B cell (primary cell): Measurements from ENCODE around the gene LMF2. TPM values are rescaled to one million over a fixed set of nuclear protein-coding genes. Genes with fewer than 3 reads are reported as not detected.

Source experiments
- ATAC-seq: fragments of 200-7000 bp; cut with Tn5 transposase; one replicate; pipeline ENCODE4 v1.10.0; 2021; ENCODE audit warnings: low read depth, mild to moderate bottlenecking, moderate number of reproducible peaks, moderate library complexity
- CTCF ChIA-PET: fragments of 350-600 bp; sonication (Branson Sonifier 250); formaldehyde crosslinking; loops from one replicate; lab custom pipeline; 2021; ENCODE audit warnings: antibody characterized with exemption, inconsistent platforms; lab: Charles Lee
- POLR2A ChIA-PET: fragments of 350-600 bp; sonication (Branson Sonifier 250); formaldehyde crosslinking; loops from one replicate; lab custom pipeline; 2021; ENCODE audit warnings: antibody characterized with exemption; lab: Charles Lee
- DNase-seq: peaks from one replicate; pipeline ENCODE4 v3.0.0; 2013
- H2AFZ ChIP-seq: 2 replicates; pipeline ENCODE4 v1.6.1; 2012; ENCODE audit warnings: mild to moderate bottlenecking, low read depth, low read length; ENCODE audit not compliant: insufficient read depth, poor library complexity, severe bottlenecking
- H3K27ac ChIP-seq, 2 donors: 1 replicate in 1 of 2; 2 replicates in 1 of 2; pipeline ENCODE4 v1.5.1; 2012 to 2013; ENCODE audit warnings: low read length in 2 of 2, mild to moderate bottlenecking in 2 of 2, moderate library complexity in 1 of 2
- H3K27me3 ChIP-seq, 4 experiments: fragments of 200-600 bp in 1 of 4; sonication (generic) in 1 of 4; replicated peaks in 1 of 4; 1 replicate in 2 of 4; 2 replicates in 2 of 4; pipeline versions ENCODE4 v1.6.1 to v1.7.0; 2013 to 2016; ENCODE audit warnings: low read length in 3 of 4, mild to moderate bottlenecking in 2 of 4, mixed read lengths in 1 of 4, moderate library complexity in 1 of 4; ENCODE audit not compliant: insufficient read depth in 4 of 4, control insufficient read depth in 3 of 4; ENCODE audit errors: control extremely low read depth in 1 of 4
- H3K36me3 ChIP-seq, 2 experiments: replicated peaks in 1 of 2; 1 replicate in 1 of 2; 2 replicates in 1 of 2; pipeline versions ENCODE4 v1.6.1 to v1.7.1; 2013; ENCODE audit warnings: low read length in 1 of 2; ENCODE audit not compliant: insufficient read depth in 2 of 2, control insufficient read depth in 1 of 2; ENCODE audit errors: control extremely low read depth in 1 of 2, extremely low read depth in 1 of 2
- H3K4me1 ChIP-seq, 2 donors: fragments of 200-600 bp in 1 of 2; sonication (generic) in 1 of 2; 1 replicate in 1 of 2; 2 replicates in 1 of 2; pipeline versions ENCODE4 v1.5.1 to v1.6.1; 2013 to 2017; ENCODE audit warnings: low read length in 2 of 2; ENCODE audit not compliant: control insufficient read depth in 2 of 2, insufficient read depth in 2 of 2
- H3K4me2 ChIP-seq: replicated peaks from 2 replicates; pipeline ENCODE3; 2012; ENCODE audit warnings: mild to moderate bottlenecking, low read depth, low read length; ENCODE audit not compliant: poor library complexity, severe bottlenecking
- H3K4me3 ChIP-seq, 5 experiments: fragments of 200-600 bp in 1 of 5; sonication (generic) in 1 of 5; 1 replicate in 3 of 5; 2 replicates in 2 of 5; pipeline versions ENCODE4 v1.5.1 to v1.7.0; 2011 to 2016; ENCODE audit warnings: low read length in 4 of 5, mild to moderate bottlenecking in 4 of 5, low read depth in 2 of 5, control low read depth in 1 of 5, moderate library complexity in 1 of 5; ENCODE audit not compliant: insufficient read depth in 1 of 5; ENCODE audit errors: control extremely low read depth in 1 of 5, extremely low read depth in 1 of 5
- H3K79me2 ChIP-seq: fragments of 200-600 bp; sonication (generic); one replicate; pipeline ENCODE4 v1.6.0; 2016; ENCODE audit warnings: low read length; ENCODE audit not compliant: control insufficient read depth, insufficient read depth
- H3K9ac ChIP-seq: fragments of 200-600 bp; sonication (generic); 2 replicates; pipeline ENCODE4 v1.6.1; 2017; ENCODE audit warnings: mild to moderate bottlenecking, low read length, moderate library complexity
- H3K9me3 ChIP-seq, 3 donors: one replicate each; pipeline versions ENCODE4 v1.6.1 to v1.7.1; 2013; ENCODE audit warnings: low read length in 2 of 3; ENCODE audit not compliant: control insufficient read depth in 2 of 3, insufficient read depth in 1 of 3; ENCODE audit errors: control extremely low read depth in 1 of 3
- H4K20me1 ChIP-seq: 2 replicates; pipeline ENCODE4 v1.6.0; 2012; ENCODE audit warnings: mild to moderate bottlenecking, low read length; ENCODE audit not compliant: insufficient read depth, control insufficient read depth, poor library complexity, severe bottlenecking
- H3K27ac Mint-ChIP-seq: one replicate; pipeline ENCODE4 v1.8.0; 2021; ENCODE audit warnings: mixed read lengths
- H3K27me3 Mint-ChIP-seq: one replicate; pipeline ENCODE4 v1.8.0; 2021; ENCODE audit warnings: mixed read lengths
- H3K4me1 Mint-ChIP-seq: one replicate; pipeline ENCODE4 v1.8.0; 2021; ENCODE audit warnings: mixed read lengths
- H3K4me3 Mint-ChIP-seq: one replicate; pipeline ENCODE4 v1.8.0; 2021; ENCODE audit warnings: mixed read lengths
- H3K9me3 Mint-ChIP-seq: one replicate; pipeline ENCODE4 v1.8.0; 2022; ENCODE audit warnings: mixed read lengths; ENCODE audit not compliant: insufficient read depth
- EZH2 ChIP-seq: IDR thresholded peaks from 2 replicates; pipeline ENCODE4 v1.6.1; 2012; ENCODE audit warnings: borderline replicate concordance, low read depth, mild to moderate bottlenecking, moderate library complexity, low read length; ENCODE audit not compliant: insufficient read depth, poor library complexity, severe bottlenecking
- WGBS: methylation state at CpG from one replicate; pipeline ENCODE4 v1.1.5; 2013; ENCODE audit warnings: missing lambda C conversion rate; ENCODE audit not compliant: insufficient coverage; 5-methylcytosine and 5-hydroxymethylcytosine counted together
- intact Hi-C: fragments of 100-400 bp; cut with micrococcal nuclease; formaldehyde crosslinking; loops from one replicate; pipeline ENCODE4 v1.10.0; 2022
- polyA plus RNA-seq: library from polyadenylated mRNA; depleted of rRNA; stranded (reverse); fragments of >200 nt; gene quantifications from 2 replicates; pipeline ENCODE4 v1.2.3, GENCODE V29; 2012
- total RNA-seq, 2 donors: library from RNA; stranded (reverse); fragments of 120-200 nt in 1 of 2; gene quantifications; 1 replicate in 1 of 2; 2 replicates in 1 of 2; pipeline versions ENCODE4 v1.2.3 to v1.2.4, GENCODE V29; 2013 to 2022
- TF ChIP-seq, protein P1 (sequence below): fragments of 200-600 bp; IDR thresholded peaks from one replicate; pipeline ENCODE4 v1.8.0; 2022; ENCODE audit warnings: antibody characterized with exemption, mild to moderate bottlenecking

The LMF2 gene
- total and polyA plus RNA-seq, 2 donors (not counting 1 experiment from before 2014, with no cell fraction given): 128 to 316 TPM

DNA sequence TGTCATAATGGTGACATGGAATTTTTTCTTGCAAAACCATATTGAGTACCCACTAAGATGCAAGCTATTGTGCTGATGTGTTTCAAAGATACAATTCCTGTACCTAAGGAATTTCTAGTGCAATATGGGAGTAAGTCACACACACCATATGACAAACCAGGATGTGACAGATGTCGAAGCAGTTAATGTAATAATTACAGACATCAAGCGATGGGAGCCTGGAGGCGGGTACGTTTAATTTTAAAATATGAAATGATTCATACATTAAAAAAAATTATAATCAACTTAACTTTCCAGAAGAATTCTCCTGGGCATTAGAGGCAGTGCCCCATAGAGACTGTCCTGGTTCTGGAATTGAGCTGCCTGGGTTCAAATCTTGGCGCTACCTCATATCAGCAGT lies 49.2 kb upstream of the LMF2 start:
- H3K4me3 Mint-ChIP-seq: no peak overlapping the region
- Histone ChIP-seq H3K4me3 (no peak overlapping the region), H3K4me1 (no peaks in the 10 kb centered on the region), H3K79me2 (peaks cover under 1% of the 10 kb centered on the region), H3K27ac (no peak overlapping the region), H3K36me3 (no peaks in the 10 kb centered on the region), H4K20me1 (no peaks in the 10 kb centered on the region), H2AFZ (no peak overlapping the region), H3K9me3 (no peaks in the 10 kb centered on the region), H3K4me2 (no peak overlapping the region), H3K9ac (no peak overlapping the region), H3K27me3 (no peaks in the 10 kb centered on the region)
- H3K27ac Mint-ChIP-seq: no peak overlapping the region
- POLR2A ChIA-PET: interaction anchor here (1.7 kb wide), 1 partner anchor 25 kb away, joined by 5 read pairs; no protein-coding TSS in a partner anchor
- CTCF ChIA-PET: interaction anchor here (0.7 to 1.9 kb wide), 5 partner anchors 8 to 625 kb away, joined by 3 to 6 read pairs (median 4); partner anchors contain the start of gene SCO2
- ATAC-seq: no peak
- no peaks in the 10 kb centered on the region for H3K9me3 Mint-ChIP-seq
- no peak for DNase-seq
- no peaks in the 10 kb centered on the region for H3K27me3 Mint-ChIP-seq
- no peak for TF ChIP-seq EZH2
- TF ChIP-seq, protein P1, sequence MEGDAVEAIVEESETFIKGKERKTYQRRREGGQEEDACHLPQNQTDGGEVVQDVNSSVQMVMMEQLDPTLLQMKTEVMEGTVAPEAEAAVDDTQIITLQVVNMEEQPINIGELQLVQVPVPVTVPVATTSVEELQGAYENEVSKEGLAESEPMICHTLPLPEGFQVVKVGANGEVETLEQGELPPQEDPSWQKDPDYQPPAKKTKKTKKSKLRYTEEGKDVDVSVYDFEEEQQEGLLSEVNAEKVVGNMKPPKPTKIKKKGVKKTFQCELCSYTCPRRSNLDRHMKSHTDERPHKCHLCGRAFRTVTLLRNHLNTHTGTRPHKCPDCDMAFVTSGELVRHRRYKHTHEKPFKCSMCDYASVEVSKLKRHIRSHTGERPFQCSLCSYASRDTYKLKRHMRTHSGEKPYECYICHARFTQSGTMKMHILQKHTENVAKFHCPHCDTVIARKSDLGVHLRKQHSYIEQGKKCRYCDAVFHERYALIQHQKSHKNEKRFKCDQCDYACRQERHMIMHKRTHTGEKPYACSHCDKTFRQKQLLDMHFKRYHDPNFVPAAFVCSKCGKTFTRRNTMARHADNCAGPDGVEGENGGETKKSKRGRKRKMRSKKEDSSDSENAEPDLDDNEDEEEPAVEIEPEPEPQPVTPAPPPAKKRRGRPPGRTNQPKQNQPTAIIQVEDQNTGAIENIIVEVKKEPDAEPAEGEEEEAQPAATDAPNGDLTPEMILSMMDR: no peak
- peaks cover 6% of the 10 kb centered on the region for H3K4me1 Mint-ChIP-seq
- WGBS: no CpG with 5 or more reads among the region's 5 CpGs
- intact Hi-C loops: no loop called here

DNA sequence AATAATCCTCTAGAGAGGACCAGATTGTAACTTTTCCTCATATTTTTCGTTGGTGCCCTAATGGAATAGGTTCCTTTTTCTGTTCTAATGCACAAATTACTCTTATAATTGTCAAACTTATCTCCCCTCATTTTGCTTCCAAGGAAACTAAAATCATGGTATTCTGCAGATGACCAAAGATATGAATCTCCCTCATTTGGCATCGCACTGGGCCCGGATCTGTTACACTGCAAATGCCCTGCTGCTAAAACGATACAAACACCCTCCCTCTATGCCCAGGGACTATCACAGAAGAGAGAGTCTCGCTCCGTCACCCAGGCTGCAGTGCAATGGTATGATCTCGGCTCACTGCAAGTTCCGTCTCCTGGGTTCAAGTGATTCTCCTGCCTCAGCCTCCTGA lies 45.8 kb upstream of the LMF2 start:
- no peak for TF ChIP-seq EZH2
- TF ChIP-seq, protein P1: no peak
- Histone ChIP-seq H4K20me1 (no peaks in the 10 kb centered on the region), H3K27ac (no peak overlapping the region), H3K4me2 (no peak overlapping the region), H3K79me2 (peaks cover 23% of the 10 kb centered on the region), H3K4me3 (no peak overlapping the region), H3K36me3 (no peaks in the 10 kb centered on the region), H3K27me3 (no peaks in the 10 kb centered on the region), H3K9ac (no peak overlapping the region), H3K4me1 (peaks cover 14 to 19% of the 10 kb centered on the region in 2 donors), H3K9me3 (no peaks in the 10 kb centered on the region), H2AFZ (no peak overlapping the region)
- intact Hi-C loops: no loop called here
- H3K27ac Mint-ChIP-seq: no peak overlapping the region
- no peak overlapping the region for H3K4me3 Mint-ChIP-seq
- 97% methylated on average over 6 of the region's 8 CpGs for WGBS
- H3K4me1 Mint-ChIP-seq: peaks cover 15% of the 10 kb centered on the region
- POLR2A ChIA-PET: no interaction called here
- H3K9me3 Mint-ChIP-seq: no peaks in the 10 kb centered on the region
- ATAC-seq (no peak), DNase-seq (no peak)
- no peaks in the 10 kb centered on the region for H3K27me3 Mint-ChIP-seq
- CTCF ChIA-PET: no interaction called here
